ENCODE results near the gene NLRP11.

The NLRP11 gene

DNA sequence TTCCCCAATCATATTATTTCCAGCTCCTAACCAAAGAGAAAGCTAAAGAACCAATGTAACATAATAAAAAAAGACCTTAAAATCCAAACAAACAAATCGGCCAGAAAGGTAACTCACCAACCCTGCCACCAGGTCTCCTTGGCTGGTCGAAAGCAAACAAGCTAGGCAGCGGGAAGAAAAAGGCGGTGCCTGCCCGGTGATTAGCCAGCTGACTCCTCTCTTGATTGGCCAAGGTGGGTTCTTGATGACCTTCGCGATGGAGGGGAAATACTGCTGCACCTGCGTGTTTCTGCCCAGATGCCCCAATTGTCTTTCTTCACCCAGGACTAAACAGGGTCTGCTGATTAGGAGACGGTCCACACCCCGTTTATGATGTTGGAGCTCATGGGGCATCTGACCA, at the start of gene NLRP11:
Gene NLRP11 (minus strand): TSS at position 154 of the 400 bp plus-strand sequence. CDS start 13,825 bp downstream, outside the sequence.
- DNase-seq (ENCODE audit: low read depth) = no peak

DNA sequence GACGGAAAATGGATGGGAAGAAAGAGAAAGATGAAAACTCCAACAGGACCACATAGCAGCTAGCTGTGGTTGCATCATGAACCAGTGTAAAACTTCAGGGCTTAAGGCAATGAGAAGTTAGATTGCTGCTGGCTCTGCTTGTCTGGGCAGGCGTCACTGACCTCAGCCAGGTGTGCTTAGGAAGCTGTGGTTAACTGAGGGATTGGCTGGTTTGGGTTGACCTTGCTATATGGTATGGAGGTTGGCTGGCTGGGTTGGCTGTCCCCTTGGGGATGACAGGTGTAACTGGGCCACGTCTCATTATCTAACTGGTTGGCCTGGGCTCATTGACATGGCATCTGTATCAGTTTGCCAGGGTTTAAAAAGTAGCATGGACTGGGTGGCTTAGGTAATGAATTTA, 45.4 kb upstream of the NLRP11 start:
- DNase-seq (ENCODE audit: low read depth) = no peak

DNA sequence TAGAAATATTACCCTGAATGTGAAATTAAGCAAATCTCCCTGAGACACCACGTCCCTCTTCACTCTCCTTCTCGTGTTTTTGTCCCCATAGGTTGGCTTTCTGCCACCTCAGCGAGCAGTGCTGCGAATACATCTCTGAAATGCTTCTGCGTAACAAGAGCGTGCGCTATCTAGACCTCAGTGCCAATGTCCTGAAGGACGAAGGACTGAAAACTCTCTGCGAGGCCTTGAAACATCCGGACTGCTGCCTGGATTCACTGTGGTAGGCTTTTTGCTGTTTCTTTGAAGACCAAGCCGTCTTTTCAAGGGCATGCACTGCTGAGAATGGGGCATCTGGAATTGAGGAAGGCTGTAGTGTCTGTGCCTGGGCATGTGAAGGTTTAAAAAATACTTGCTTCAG, 38.9 kb upstream of the NLRP11 start:
- no peak for DNase-seq (ENCODE audit: low read depth)

DNA sequence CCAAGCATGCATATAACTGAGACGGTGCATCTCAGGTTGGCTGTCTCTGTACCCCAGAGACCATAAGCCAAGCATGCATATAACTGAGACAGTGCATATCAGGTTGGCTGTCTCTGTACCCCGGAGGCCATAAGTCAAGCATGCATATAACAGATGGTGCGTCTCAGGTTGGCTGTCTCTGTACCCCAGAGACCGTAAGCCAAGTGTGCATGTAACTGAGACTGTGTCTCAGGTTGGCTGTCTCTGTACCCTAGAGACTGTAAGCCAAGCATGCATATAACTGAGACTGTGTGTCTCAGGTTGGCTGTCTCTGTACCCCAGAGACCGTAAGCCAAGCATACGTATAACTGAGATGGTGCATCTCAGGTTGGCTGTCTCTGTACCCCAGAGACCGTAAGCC, 35.3 kb upstream of the NLRP11 start:
- no peak for DNase-seq (ENCODE audit: low read depth)

DNA sequence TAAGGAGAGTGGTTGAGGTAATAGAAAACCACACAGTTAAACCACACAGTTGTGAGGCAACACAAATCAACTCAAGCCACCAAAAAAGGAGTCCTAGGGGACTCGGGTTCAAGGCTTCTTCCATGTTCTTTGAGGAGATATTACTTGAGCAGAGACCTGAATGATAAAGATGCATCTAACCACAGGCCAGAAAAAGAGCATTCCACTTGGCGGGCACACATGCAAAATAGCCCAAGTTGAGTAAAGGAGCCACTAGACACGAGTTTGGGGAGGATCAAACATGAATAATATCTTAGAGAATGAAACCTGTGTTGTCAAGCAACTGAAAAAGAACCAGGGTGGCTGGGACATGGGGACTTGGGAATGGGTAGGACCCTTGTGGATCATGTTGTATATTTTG, 34.7 kb upstream of the NLRP11 start:
- no peak for DNase-seq (ENCODE audit: low read depth)

DNA sequence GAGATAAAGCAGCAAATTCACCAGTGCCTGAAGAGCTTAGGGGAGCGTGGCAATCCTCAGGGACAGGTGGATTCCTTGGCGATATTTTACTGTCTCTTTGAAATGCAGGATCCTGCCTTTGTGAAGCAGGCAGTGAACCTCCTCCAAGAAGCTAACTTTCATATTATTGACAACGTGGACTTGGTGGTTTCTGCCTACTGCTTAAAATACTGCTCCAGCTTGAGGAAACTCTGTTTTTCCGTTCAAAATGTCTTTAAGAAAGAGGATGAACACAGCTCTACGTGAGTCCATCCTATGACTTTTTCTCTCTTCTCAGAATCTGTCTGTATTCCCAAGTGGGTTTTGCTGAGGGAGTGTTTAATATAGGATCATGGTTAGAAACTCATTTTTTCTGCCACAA, 27.2 kb upstream of the NLRP11 start:
- DNase-seq (ENCODE audit: low read depth) = no peak

DNA sequence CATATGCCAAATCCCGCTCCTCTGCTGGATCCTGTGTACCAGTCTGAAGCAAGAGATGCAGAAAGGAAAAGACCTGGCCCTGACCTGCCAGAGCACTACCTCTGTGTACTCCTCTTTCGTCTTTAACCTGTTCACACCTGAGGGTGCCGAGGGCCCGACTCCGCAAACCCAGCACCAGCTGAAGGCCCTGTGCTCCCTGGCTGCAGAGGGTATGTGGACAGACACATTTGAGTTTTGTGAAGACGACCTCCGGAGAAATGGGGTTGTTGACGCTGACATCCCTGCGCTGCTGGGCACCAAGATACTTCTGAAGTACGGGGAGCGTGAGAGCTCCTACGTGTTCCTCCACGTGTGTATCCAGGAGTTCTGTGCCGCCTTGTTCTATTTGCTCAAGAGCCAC, 26.6 kb upstream of the NLRP11 start:
- no peak for DNase-seq (ENCODE audit: low read depth)

DNA sequence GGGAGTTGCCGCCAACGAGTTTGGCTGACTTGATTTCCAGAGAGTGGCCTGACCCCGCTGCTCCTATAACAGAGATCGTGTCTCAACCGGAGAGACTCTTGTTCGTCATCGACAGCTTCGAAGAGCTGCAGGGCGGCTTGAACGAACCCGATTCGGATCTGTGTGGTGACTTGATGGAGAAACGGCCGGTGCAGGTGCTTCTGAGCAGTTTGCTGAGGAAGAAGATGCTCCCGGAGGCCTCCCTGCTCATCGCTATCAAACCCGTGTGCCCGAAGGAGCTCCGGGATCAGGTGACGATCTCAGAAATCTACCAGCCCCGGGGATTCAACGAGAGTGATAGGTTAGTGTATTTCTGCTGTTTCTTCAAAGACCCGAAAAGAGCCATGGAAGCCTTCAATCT, 26.2 kb upstream of the NLRP11 start:
- DNase-seq (ENCODE audit: low read depth) = no peak

DNA sequence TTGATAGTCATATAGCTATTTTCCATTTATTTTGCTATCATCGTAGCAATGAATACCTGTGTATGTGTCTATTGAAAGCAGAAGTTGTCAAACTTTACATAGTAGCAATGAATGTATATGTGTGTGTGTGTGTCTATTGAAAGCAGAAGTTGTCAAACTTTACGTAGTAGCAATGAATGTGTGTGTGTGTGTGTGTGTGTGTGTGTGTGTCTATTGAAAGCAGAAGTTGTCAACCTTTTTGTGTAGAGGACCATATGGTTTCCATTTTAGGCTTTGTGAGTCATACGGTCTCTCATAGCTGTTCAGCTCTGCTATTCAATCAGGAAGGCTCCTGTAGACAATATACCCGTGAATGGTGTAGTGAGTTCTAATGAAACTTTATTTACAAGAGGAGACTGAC, 25.4 kb upstream of the NLRP11 start:
- DNase-seq (ENCODE audit: low read depth) = no peak

DNA sequence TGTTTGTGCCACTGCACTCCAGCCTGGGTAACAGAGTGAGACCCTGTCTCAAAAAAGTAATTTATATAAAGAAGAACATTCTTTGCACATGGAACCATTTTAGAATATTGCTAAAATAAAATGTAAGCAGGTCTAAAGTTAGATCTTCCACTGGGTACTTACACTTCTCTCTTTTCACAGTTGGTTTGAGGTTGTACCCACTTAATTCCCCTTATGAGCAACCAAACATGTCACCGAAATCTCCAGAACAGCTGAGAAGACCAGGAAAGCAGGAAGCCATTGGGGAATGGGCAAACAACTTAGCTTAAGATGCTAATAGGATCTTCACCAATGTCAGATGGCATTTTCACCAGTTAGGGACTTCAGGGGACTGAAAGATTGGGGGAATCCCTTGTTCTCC, 23.4 kb upstream of the NLRP11 start:
- no peak for DNase-seq (ENCODE audit: low read depth)

DNA sequence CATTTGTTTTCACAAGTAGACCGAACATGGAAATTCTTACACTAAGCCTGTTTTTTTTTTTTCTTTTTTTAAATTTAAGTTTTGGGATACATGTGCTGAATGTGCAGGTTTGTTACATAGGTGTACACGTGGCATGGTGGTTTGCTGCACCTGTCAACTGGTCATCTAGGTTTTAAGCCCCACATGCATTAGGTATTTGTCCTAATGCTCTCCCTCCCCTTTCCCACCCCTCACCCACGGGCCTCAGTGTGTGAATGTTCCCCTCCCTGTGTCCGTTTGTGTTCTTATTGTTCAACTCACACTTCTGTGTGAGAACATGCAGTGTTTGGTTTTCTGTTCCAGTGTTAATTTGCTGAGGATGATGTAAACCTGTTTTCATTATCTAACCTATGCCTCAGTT, 7.1 kb upstream of the NLRP11 start:
- no peak for DNase-seq (ENCODE audit: low read depth)

DNA sequence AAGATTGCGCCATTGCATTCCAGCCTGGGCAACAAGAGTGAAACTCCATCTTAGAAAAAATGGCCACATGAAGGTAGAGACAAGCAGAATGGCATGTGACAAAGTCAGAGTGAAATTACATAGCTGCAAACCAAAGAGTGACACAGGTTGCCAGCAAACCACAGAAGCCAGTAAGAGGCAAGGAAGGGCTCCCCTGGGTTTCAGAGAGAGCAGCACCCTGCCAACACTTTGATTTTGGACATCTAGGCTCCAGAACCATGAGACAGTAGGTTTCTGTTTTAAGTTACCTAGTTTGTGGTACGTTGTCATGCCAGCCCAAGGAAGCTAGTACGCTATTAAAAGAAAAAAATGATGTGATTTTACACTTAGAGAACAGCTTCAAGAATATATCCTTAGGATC, 6.5 kb upstream of the NLRP11 start:
- no peak for DNase-seq (ENCODE audit: low read depth)

DNA sequence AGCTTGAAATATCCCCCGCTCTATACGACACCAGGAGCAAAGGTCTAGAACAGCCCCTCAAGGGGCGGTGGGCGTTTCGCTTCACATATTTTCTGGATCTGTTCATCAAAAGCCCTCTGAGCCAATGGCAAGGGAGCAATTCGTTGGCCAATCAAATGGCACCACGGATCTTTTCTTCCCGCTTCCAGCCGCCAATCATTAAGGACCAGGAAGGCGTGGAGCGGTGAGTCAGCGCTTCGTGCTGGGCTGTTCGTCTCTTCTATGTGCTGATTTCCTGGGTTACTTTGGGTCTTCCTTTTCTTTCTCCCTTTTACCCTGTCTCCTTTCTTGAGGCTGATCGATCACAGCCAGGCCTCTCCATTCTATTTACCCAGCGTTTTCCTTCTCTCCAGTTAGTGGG, 4.5 kb upstream of the NLRP11 start, which contains the start of gene NLRP4:
Gene NLRP4 (plus strand): TSS at position 201 of the 400 bp plus-strand sequence. CDS start 15,541 bp downstream, outside the sequence.
- no peak for DNase-seq (ENCODE audit: low read depth)

DNA sequence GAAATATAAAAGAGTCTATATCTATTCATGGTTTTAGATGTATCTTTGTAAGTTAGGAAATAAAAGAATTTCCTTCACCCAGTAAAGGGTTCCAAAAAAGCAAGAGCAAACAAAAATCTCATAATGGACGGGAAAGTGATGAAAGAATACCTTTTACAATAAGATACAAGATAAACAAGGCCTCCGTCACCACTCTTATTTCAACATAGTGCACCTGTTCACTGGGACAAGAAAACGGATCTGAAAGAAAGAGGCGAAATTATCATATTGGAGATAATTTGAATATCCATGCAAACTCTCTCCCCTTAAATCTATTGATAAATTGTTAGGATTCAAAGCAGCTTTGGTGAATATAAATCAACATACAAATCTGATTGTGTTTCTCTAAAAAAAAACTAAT, 877 bp upstream of the NLRP11 start:
- DNase-seq (ENCODE audit: low read depth) = no peak

DNA sequence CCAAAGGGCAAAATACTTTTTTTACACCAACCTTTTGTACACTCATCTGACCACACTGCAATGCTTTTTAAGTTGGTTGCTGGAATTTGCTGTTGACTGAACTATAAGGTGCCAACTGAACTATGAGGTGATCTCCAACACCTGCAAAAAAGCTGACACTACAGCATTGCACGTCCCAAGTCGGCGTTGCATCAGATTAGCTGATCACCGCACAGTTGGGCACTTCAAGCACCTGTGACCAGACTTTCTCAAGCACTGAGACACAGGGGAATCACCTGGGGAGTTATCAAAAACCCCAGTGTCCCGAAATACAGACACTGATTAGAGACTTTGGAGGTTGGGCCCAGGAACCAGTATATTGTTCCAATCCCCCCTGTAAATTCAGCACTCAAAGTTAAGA, 1.1 kb downstream of the NLRP11 start:
- no peak for DNase-seq (ENCODE audit: low read depth)

DNA sequence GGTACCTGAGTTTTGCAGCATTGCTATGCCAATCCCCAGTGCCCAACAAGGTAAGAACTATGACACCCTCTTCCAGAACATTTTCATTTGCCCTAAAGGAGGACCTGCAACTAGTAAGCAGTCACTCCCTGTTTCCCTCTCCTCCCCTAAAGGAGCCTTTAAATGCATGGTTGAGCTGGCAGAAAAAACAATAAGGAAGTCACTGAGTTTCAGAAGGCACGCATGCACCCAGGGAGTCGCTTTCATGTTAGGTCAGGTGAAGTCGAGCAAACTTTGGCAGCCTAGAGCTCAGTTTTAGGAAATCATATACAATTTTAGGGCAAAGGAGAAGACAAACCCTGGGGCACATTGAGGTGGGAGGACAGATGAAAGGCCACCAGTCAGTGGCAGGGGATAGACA, 11.8 kb downstream of the NLRP11 start:
- DNase-seq (ENCODE audit: low read depth) = no peak

DNA sequence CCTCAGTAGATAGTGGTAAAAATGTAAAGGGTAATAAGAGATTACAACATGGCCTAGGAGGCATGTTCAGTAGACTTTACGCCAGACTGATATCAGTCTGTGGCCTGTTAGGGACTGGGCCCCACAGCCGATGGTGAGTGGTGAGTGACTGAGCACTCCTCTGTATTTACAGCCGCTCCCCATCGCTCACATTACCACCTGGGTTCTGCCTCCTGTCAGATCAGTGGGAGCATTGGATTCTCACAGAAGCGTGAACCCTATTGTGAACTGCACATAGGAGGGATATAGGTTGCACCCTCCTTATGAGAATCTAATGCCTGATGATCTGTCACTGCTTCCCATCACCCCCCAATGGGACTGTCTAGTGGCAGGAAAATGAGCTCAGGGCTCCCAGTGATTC, 17.9 kb downstream of the NLRP11 start:
- no peak for DNase-seq (ENCODE audit: low read depth)

DNA sequence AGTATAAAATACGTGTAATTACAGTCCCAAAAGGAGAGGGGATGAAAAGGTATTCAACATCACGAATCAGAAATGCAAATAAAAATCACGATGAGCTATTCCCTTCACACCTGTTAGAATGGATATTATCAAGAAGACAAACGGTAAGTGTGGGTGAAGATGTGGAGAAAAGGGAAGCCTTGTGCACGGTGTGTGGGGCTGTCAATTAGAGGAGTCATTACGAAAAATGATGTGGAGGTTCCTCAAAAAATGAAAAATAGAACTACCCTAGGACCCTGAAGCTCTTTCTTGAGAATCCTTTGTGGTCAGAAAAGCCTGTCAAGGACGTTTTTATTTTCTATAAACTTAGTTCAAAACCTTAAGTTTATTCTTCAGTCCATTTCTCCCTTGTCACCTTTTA, 19.4 kb downstream of the NLRP11 start:
- no peak for DNase-seq (ENCODE audit: low read depth)

DNA sequence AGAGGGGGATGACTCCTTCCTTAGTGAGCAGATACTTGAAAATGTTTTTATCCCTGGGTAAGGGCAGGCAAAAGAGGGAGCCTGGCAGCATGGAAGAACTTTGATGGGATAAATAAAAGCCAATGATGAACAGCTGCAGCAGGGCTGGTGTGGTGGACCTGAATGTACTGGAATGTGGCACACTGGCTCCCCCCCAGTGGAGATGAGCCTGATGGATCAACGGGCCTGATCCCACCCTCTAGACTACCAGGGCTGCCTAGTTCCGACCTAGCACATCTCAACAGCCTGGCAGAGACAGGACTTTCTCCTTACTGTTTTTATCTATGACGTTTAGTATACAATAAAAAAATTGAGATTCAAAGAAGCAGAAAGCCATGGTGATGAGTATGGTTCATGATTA, 20.5 kb downstream of the NLRP11 start:
- DNase-seq (ENCODE audit: low read depth) = no peak

DNA sequence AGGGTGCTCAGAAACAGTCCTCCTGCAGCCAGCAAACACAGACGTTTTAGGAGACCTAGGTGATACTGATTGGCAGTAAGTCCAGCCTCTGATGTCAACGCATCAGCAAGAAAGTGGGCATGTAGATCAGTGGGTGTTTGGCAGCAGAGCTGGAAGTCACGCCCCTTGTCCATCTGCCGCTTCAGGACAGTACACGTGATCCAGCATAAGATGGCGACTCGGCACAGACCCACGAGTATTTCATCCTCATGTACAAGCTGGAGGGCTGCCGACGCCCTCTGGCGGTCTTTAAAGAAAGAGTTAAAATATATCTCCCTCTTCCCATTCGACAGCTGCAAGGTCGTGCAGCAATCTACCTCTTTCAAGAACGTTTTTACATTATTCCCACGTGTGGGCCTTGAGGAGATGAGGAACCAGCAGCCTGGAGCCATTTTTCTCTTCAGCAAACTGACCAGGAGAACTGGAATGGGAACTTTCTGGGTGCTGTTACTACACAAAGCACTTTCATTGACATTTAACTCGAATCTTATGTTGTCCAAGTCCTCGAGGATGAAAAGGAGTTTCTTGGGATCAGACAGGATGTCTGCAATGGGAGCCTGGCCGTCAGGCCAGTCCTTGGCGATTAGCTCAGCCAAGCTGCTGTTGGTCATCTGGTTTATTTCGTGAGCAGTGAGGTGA, 22.3 kb downstream of the NLRP11 start:
- peak; percentile 3 for DNase-seq (ENCODE audit: low read depth)

DNA sequence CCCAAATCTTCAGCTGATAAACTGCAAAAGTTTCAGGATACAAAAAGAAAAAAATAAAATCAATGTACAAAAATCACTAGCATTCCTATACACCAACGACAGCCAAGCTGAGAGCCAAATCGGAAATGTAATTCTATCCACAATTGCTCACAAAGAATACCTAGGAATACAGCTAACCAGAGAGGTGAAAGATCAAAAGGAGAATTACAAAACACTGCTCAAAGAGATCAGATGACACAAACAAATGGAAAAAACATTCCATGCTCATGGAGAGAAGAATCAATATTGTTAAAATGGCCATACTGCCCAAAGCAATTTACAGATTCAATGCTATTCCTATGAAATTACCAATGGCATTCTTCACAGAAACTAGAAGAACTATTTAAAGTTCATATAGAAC, 29.5 kb downstream of the NLRP11 start:
- no peak for DNase-seq (ENCODE audit: low read depth)

DNA sequence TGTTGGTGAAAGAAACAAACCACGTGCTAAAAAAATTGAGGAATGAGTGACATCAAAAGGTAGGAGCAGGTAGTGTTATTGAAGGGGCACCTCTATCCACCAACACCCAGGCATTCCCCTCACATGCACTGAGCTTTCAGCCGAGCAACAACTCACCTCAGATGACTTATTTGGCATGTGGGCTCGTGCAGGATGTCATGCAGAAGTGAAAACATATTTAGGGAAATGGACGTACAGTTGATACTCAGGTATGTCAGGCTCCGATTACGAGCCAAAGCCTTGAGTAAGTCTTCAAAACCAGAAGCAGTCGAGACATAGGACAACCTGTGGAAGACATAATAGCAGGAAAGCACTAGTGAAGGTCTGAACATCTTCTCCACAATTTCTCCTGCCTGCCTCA, 30.4 kb downstream of the NLRP11 start:
- no peak for DNase-seq (ENCODE audit: low read depth)

DNA sequence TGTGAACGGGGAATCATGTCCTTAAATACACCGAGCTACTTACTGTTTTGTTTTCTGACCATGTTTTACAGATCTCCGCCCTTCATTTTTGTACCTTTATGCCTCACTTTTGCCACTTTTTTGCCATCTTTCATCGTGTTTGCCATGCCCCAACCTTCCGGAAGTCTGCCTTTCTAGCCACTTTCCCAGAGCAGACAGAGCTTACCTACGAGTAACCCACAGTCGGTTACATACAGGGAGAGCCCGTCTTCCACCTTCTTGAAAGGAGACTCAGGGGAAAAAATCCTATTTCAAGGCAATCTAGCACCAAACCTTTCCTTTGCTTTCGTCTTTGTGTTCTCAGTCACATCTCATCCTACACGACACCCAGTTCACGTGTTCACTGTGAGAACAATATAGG, 36.8 kb downstream of the NLRP11 start:
- DNase-seq (ENCODE audit: low read depth) = no peak

DNA sequence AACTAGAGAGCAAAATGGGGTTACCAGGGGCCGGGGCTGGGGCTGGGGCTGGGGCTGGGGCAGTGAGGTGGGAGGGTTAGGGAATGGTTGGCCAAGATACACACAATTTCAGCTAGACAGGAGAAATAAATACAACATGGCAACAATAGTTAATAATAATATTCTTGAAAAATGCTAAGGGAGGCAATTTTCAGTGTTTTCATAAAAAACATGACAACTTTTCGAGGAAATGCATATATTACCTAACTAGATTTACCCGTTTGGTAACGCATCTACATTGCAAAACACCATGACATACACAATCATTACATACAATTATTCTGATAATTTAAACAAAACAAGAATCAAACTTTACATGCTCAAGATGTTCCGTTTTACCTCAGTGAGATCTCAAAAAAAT, 50.7 kb downstream of the NLRP11 start:
- no peak for DNase-seq (ENCODE audit: low read depth)

DNA sequence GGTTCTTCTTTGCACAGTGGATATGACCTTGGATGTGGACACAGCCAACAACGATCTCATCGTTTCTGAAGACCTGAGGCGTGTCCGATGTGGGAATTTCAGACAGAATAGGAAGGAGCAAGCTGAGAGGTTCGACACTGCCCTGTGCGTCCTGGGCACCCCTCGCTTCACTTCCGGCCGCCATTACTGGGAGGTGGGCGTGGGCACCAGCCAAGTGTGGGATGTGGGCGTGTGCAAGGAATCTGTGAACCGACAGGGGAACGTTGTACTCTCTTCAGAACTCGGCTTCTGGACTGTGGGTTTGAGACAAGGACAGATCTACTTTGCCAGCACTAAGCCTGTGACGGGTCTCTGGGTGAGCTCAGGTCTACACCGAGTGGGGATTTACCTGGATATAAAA, 53.5 kb downstream of the NLRP11 start:
- no peak for DNase-seq (ENCODE audit: low read depth)
